Sigmoid colon (tissue), 7 donors: Measurements from ENCODE around the gene EHMT1. TPM values are rescaled to one million over a fixed set of nuclear protein-coding genes. Genes with fewer than 3 reads are reported as not detected.
A peak's percentile ranks its signal among the peaks of the same experiment; 100 is the strongest.

Source experiments
- DNase-seq: peaks from one replicate; pipeline ENCODE4 v3.0.0-alpha.2; 2019
- H3K27ac ChIP-seq, 4 donors: fragments of 200-600 bp; sonication (generic); one replicate each; pipeline ENCODE4 v1.5.1; 2016 to 2019; ENCODE audit warnings: mild to moderate bottlenecking in 1 of 4
- H3K27me3 ChIP-seq, 3 donors: fragments of 200-600 bp; sonication (generic); one replicate each; pipeline ENCODE4 v1.5.1; 2019; ENCODE audit warnings: mild to moderate bottlenecking in 1 of 3
- H3K36me3 ChIP-seq, 4 donors: fragments of 200-600 bp; sonication (generic); one replicate each; pipeline ENCODE4 v1.5.1; 2016 to 2019
- H3K4me1 ChIP-seq, 4 donors: fragments of 200-600 bp; sonication (generic); one replicate each; pipeline ENCODE4 v1.5.1; 2017 to 2019
- H3K4me3 ChIP-seq, 4 donors: fragments of 200-600 bp; sonication (generic); one replicate each; pipeline ENCODE4 v1.5.1; 2017 to 2019; ENCODE audit warnings: mild to moderate bottlenecking in 2 of 4, moderate library complexity in 1 of 4
- H3K9me3 ChIP-seq, 4 donors: fragments of 200-600 bp in 3 of 4; sonication (generic) in 3 of 4; one replicate each; pipeline versions ENCODE4 v1.5.1 to v1.6.1; 2013 to 2019
- EP300 ChIP-seq, 4 donors: sonication (generic); formaldehyde crosslinking; IDR thresholded peaks; one replicate each; pipeline ENCODE4 v1.6.1; 2017; ENCODE audit warnings: antibody characterized with exemption in 4 of 4
- POLR2A ChIP-seq, 2 donors: fragments of 450-650 bp; IDR thresholded peaks; one replicate each; pipeline ENCODE4 v1.6.1; 2016; ENCODE audit warnings: antibody characterized with exemption in 2 of 2, mild to moderate bottlenecking in 2 of 2, moderate library complexity in 2 of 2
- POLR2AphosphoS5 ChIP-seq, 4 donors: sonication (generic); formaldehyde crosslinking; IDR thresholded peaks; one replicate each; pipeline ENCODE4 v1.6.1; 2017; ENCODE audit warnings: antibody characterized with exemption in 4 of 4
- WGBS, 2 donors: extraction: QIAGEN DNeasy Blood & Tissue Kit; methylation state at CpG; one replicate each; pipeline ENCODE4 v1.1.7; 2013; 5-methylcytosine and 5-hydroxymethylcytosine counted together
- intact Hi-C: fragments of 100-400 bp; cut with DNase I; formaldehyde crosslinking; loops from one replicate; pipeline ENCODE4 v1.15.1; 2023
- polyA plus RNA-seq, 3 donors: library from polyadenylated mRNA; stranded (reverse); fragments of 200-250 nt; gene quantifications; one replicate each; pipeline ENCODE4 v1.2.3, GENCODE V29; 2013
- total RNA-seq, 4 donors: library from RNA; depleted of rRNA; stranded (reverse); fragments of >200 nt; gene quantifications; one replicate each; pipeline ENCODE4 v1.1.0, GENCODE V29; 2016
- TF ChIP-seq, protein P1 (sequence below), 4 experiments: fragments of 450-650 bp in 3 of 4; fragments of 200-600 bp in 1 of 4; IDR thresholded peaks; one replicate each; pipeline ENCODE4 v1.5.1; 2016 to 2019; ENCODE audit warnings: antibody characterized with exemption in 4 of 4, mild to moderate bottlenecking in 3 of 4, moderate library complexity in 2 of 4
- donor health status: healthy with polysubstance abuse.
- donor health status: Bipolar disorder and iron deficiency.
- donor health status: healthy.

EHMT1 gene
- total and polyA plus RNA-seq, 7 donors = 19.2 to 91.4 (median 60.4) TPM

DNA sequence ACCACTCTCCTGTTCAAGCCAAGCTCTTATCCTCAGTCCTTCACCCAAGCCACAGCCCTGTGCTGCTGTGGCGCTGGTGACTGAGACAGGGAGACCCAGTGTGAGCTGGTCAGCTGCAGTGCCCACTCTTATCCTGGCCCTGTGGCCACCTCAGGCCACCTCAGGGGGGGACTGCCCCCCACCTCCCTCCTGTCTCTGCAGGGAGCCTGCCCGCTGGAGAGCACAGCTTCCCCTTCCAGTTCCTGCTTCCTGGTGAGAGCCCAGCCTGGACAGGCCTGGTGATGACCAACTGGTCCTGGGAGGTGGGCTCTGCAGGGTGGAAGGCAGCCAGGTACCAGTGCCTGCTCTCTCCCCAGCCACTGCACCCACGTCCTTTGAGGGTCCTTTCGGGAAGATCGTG is 5.5 kb upstream of the EHMT1 start:
- peak overlapping the region in 1 of 4 donors; percentile 46 for H3K27ac ChIP-seq
- H3K9me3 ChIP-seq = no peaks in the 10 kb centered on the region
- no peak for DNase-seq
- WGBS, 2 donors = 90 to 92% methylated on average over 5 of the region's 5 CpGs
- TF ChIP-seq POLR2AphosphoS5 (IDR thresholded peaks at IDR 0.05) = no peak
- no peak for TF ChIP-seq POLR2A (IDR thresholded peaks at IDR 0.05)
- TF ChIP-seq EP300 (IDR thresholded peaks at IDR 0.05) = no peak
- TF ChIP-seq, protein P1, sequence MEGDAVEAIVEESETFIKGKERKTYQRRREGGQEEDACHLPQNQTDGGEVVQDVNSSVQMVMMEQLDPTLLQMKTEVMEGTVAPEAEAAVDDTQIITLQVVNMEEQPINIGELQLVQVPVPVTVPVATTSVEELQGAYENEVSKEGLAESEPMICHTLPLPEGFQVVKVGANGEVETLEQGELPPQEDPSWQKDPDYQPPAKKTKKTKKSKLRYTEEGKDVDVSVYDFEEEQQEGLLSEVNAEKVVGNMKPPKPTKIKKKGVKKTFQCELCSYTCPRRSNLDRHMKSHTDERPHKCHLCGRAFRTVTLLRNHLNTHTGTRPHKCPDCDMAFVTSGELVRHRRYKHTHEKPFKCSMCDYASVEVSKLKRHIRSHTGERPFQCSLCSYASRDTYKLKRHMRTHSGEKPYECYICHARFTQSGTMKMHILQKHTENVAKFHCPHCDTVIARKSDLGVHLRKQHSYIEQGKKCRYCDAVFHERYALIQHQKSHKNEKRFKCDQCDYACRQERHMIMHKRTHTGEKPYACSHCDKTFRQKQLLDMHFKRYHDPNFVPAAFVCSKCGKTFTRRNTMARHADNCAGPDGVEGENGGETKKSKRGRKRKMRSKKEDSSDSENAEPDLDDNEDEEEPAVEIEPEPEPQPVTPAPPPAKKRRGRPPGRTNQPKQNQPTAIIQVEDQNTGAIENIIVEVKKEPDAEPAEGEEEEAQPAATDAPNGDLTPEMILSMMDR (IDR thresholded peaks at IDR 0.05) = no peak
- intact Hi-C loops = no loop called here
- H3K36me3 ChIP-seq = peaks cover 15 to 35% (median 20%) of the 10 kb centered on the region in 4 donors
- no peak overlapping the region for H3K4me3 ChIP-seq
- no peaks in the 10 kb centered on the region for H3K27me3 ChIP-seq
- peaks cover 0 to 31% (median 26%) of the 10 kb centered on the region in 4 donors for H3K4me1 ChIP-seq

DNA sequence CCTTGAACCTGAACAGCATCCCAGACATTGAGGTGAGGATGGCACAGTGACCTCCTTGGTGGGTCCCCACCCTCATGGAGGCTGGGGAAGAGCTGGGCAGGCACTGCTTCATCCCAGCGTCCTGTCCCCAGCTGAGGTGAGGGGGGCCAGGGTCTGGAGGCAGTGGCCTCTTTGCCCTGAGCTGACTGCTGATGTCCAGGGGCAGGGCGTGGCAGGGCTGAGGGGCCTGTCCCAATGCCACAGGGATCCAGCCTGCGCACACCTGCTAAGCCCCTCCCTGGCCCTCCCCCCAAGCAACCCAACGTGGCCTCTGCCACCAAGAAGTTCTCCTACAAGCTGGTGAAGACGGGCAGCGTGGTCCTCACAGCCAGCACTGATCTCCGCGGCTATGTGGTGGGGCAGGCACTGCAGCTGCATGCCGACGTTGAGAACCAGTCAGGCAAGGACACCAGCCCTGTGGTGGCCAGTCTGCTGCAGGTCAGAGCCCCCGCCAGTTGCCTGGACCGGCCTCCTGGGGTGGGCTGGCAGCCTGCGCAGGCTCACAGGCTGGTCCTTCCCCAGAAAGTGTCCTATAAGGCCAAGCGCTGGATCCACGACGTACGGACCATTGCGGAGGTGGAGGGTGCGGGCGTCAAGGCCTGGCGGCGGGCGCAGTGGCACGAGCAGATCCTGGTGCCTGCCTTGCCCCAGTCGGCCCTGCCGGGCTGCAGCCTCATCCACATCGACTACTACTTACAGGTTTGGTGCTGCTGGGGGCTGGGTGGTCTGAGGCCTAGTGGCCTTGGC is 4.9 kb upstream of the EHMT1 start:
- TF ChIP-seq, protein P1 (IDR thresholded peaks at IDR 0.05) = no peak
- TF ChIP-seq POLR2A (IDR thresholded peaks at IDR 0.05) (no peak), POLR2AphosphoS5 (IDR thresholded peaks at IDR 0.05) (no peak), EP300 (IDR thresholded peaks at IDR 0.05) (no peak)
- H3K4me3 ChIP-seq = no peak overlapping the region
- peaks cover 15 to 35% (median 20%) of the 10 kb centered on the region in 4 donors for H3K36me3 ChIP-seq
- no peak overlapping the region for H3K27ac ChIP-seq
- H3K9me3 ChIP-seq = no peaks in the 10 kb centered on the region
- WGBS, 2 donors = 94 to 95% methylated on average over 27 of the region's 27 CpGs
- no peak for DNase-seq
- intact Hi-C loops = no loop called here
- peaks cover 0 to 31% (median 26%) of the 10 kb centered on the region in 4 donors for H3K4me1 ChIP-seq
- no peaks in the 10 kb centered on the region for H3K27me3 ChIP-seq

DNA sequence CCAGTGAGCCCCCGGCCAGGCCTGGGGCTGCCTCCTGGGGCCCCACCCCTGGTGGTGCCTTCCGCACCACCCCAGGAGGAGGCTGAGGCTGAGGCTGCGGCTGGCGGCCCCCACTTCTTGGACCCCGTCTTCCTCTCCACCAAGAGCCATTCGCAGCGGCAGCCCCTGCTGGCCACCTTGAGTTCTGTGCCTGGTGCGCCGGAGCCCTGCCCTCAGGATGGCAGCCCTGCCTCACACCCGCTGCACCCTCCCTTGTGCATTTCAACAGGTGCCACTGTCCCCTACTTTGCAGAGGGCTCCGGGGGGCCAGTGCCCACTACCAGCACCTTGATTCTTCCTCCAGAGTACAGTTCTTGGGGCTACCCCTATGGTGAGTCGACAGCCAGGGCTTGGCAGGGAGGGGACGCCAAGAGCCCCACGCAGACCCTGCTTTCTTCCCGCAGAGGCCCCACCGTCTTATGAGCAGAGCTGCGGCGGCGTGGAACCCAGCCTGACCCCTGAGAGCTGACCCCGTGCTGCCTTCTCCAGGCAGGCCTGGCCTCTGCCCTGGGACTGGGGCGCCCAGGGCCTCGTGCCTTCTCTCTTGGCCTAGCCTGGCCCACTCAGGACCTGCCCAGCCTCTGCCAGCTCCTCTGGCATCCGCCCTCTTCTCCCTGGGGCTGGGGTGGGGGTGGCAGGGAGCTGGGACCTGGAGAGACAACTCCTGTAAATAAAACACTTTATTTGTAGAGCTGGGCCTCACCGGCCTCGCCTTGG is 4.0 kb upstream of the EHMT1 start:
- WGBS, 2 donors = 91 to 92% methylated on average over 25 of the region's 25 CpGs
- H3K27me3 ChIP-seq = no peaks in the 10 kb centered on the region
- peaks cover 0 to 34% (median 28%) of the 10 kb centered on the region in 4 donors for H3K4me1 ChIP-seq
- no peak for DNase-seq
- H3K9me3 ChIP-seq = no peaks in the 10 kb centered on the region
- TF ChIP-seq POLR2AphosphoS5 (IDR thresholded peaks at IDR 0.05) = no peak
- TF ChIP-seq, protein P1 (IDR thresholded peaks at IDR 0.05) = no peak
- no peak for TF ChIP-seq POLR2A (IDR thresholded peaks at IDR 0.05)
- no peak for TF ChIP-seq EP300 (IDR thresholded peaks at IDR 0.05)
- peaks cover 15 to 35% (median 20%) of the 10 kb centered on the region in 4 donors for H3K36me3 ChIP-seq
- no peak overlapping the region for H3K4me3 ChIP-seq
- intact Hi-C loops = loop anchor here (5.0 kb wide), 1 partner anchor 38 kb away; the partner anchor contains the start of gene DPH7
- no peak overlapping the region for H3K27ac ChIP-seq

DNA sequence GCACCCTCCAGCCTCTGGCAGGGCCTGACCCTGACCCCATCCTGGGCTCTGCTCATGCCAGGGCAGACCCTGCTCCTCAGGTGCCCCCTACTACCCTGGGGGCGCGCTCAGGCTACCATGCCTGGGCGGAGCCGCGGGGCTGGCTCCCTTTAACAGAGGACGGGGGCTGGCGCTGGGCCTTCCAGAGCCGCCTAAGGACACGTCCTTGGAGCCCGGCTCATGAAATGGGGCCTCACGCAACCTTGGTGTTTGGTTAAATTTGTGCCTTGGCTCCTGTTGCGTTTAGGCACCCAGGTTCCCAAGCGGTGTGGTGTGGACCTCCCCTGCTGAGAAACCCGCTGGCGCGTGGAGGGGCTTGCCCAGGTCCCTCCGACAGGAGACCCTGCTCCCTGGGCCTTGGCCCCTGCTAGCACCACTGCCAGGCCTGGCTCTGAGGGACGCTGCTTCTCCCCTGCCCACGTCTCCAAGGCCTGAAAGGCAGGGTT is 3.4 kb upstream of the EHMT1 start:
- peaks cover 0 to 40% (median 35%) of the 10 kb centered on the region in 4 donors for H3K4me1 ChIP-seq
- 94 to 95% methylated on average over 19 of the region's 19 CpGs for WGBS, 2 donors
- H3K27ac ChIP-seq = no peak overlapping the region
- no peak for TF ChIP-seq POLR2AphosphoS5 (IDR thresholded peaks at IDR 0.05)
- TF ChIP-seq, protein P1 (IDR thresholded peaks at IDR 0.05) = no peak
- no peak for TF ChIP-seq POLR2A (IDR thresholded peaks at IDR 0.05)
- TF ChIP-seq EP300 (IDR thresholded peaks at IDR 0.05) = no peak
- intact Hi-C loops = loop anchor here (5.0 kb wide), 1 partner anchor 38 kb away; the partner anchor contains the start of gene DPH7
- DNase-seq = no peak
- H3K27me3 ChIP-seq = no peaks in the 10 kb centered on the region
- no peak overlapping the region for H3K4me3 ChIP-seq
- peaks cover 15 to 35% (median 20%) of the 10 kb centered on the region in 4 donors for H3K36me3 ChIP-seq
- no peaks in the 10 kb centered on the region for H3K9me3 ChIP-seq
